HG02973 (cell line): ENCODE measurements around the gene SYNDIG1.

Source experiments
- ATAC-seq: cut with Tn5 transposase; IDR thresholded peaks from one replicate; pipeline ENCODE4 v1.9.1; 2021; ENCODE audit warnings: moderate library complexity; ENCODE audit not compliant: unreplicated experiment

The SYNDIG1 gene

GRCh38 chr20:24668791-24669190 lies 199.4 kb downstream of the SYNDIG1 start:
- ATAC-seq, result no peak

- ATAC-seq, result no peak
Observed at GRCh38 chr20:24669701-24670100, 200.3 kb downstream of the SYNDIG1 start.

DNA sequence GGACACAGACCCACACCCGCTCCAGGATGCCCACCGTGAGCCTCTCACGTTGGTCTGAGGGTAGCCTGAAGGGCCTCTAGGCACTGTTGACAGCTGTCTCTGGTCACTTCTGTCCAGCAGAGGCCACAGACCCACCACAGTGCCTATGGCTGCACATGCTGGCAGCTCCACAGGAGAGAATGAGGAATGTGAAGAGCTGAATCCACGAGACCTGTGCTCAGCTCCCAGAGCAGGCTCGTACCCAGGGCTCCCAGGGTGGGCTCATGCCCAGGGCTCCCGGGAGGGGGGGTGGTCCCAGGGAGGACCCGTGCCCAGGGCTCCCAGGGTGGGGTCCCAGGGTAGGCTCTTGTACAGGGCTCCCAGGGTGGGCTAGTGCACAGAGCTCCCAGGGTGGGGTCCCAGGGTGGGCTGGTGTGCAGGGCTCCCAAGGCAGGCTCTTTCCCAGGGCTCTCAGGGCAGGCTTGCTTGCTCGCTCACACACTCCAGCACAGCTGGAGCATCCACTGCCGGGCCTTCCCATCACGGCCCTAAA lies 201.0 kb downstream of the SYNDIG1 start:
- no peak for ATAC-seq

GRCh38 chr20:24670981-24671380 lies 201.6 kb downstream of the SYNDIG1 start:
- no peak for ATAC-seq

GRCh38 chr20:24672181-24672880 lies 202.9 kb downstream of the SYNDIG1 start:
- ATAC-seq, result no peak

- no peak for ATAC-seq
Observed at GRCh38 chr20:24672886-24673677, 203.7 kb downstream of the SYNDIG1 start.

DNA sequence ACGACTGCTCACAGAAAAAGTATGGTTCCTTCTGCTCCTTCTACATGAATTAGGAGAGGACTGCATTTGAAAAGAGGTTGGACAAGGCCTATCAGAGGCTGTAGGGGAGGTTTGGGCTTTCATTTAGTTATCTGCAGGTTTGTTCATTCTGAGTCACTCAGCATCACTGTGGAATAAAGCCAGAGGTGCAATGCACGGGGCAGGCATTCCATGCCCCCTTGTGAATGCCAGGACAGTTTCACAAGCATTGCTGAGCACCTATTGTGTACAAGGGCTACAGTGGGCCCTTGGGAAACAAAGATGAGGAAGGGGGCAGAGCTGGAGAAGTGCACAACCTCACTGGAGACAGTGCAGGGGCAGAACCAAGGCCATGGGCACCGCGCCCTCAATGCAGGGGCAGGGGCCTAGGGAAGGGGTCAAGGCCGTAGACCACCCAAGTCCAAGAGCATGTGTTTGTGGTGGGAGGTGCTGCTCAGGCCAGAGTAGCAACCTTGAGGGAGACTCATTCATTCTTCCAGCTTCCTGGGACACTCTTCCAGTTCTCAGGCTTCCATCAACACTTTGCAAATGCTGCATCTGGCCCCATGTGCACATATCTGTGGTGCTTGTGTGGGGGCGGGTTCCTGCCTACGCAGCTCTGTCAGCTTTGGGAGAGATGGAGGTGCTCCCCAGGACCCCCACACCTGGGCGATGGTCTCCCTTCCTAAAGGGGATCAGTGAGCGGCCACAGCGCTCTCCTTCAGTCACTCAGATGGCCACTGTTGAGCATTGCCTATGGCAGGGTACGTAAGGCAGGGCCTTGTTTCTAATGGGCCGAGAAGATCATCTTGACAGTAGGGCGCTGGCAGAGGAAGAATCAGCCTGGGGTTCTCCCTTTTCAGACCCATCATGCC lies 204.5 kb downstream of the SYNDIG1 start:
- ATAC-seq, result no peak

DNA sequence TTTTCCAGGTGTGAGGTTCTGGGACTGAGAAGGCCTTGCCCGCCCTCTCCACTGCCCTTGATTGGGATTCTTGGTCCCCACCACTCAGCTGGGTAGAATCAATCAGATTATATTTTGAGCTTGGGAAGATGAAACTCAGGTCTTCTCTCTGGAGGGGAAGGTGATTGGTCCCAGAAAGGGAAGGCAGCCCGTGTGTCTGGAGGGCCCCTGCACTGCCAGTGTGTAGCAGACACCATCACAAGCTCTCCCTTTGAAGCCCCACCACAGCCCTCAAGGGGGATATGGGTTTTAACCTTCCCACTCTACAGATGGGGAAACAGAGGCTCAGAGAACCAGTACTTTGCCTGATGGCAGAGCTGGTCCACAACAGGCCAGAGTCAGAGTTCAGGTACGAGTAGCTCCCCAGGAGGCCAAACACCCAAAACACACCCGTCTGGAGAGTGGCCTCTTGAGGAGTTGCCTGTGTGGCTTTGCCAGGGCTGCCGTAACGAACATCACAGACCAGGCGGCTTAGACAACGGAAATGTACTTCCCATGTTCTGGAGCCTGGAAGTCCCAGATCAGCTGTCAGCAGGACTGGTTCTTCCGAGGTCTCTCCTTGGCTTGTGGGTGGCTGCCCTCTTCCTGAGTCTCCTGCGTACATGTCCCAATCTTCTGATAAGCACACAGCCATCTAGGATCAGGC lies 205.6 kb downstream of the SYNDIG1 start:
- ATAC-seq, result no peak

GRCh38 chr20:24675651-24676352 lies 206.4 kb downstream of the SYNDIG1 start:
- ATAC-seq, result no peak

DNA sequence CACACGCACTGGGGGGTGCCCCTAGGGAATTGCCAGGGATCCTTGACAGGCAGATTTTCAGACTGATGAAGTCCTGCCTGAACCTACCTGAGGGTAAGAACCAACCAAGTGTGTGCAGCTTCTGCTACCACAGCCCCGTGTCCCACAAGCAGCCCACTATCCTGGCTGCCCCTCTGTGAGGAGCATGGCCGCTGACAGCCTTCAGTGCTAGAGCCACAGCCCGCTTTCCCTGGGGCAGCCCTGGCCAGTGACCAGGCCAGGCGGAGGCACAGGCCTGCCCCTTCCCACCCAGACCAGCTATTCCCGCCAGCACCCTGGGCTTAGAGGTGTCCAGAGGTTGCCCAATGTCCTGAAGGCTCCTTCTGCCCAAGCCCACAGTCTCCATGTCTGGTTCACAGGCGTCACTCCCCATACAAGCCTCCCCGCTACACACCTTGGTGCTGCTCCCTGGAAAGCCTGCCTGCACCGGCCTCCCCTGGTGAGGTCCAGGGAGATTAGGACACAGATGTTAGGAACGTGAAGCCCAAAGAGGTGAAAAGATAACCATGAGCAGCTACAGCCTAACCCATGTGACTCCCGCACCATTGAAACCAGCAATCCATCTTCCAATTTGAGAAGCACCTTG lies 207.0 kb downstream of the SYNDIG1 start:
- ATAC-seq, result no peak

GRCh38 chr20:24676978-24677370 lies 207.5 kb downstream of the SYNDIG1 start:
- ATAC-seq, result no peak

DNA sequence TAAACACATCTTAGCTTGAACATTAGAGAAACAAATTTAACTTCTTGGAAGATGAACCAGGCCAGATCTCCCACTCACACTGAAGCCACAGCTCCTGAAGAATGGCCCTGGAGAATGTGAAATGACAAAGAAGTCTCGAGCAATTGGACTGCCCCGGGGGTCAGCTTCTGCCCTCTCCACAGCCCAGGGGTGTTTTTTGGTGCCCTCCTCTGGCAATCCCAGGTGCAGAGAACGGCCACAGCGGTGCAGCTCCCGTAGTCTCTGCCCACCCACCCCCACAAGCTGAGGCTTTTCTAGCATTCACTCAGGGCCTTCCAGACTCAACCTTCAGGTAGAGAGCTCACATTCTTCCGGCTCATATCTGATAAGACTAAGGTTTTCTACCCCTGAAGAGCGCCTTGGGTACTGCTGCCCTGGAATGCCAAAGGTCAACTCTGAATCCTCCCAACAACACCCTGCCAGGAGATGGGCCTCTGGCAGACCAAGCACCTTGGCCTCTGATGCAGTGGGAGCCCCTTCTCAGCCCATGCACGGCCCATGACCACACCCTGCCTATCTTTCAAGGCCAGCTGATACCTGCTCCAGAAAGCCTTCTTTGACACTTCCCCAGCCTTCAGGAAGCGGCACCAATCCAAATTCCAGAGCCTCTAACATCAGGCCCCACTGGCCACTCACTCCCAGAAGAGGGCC lies 208.3 kb downstream of the SYNDIG1 start:
- ATAC-seq, result no peak

DNA sequence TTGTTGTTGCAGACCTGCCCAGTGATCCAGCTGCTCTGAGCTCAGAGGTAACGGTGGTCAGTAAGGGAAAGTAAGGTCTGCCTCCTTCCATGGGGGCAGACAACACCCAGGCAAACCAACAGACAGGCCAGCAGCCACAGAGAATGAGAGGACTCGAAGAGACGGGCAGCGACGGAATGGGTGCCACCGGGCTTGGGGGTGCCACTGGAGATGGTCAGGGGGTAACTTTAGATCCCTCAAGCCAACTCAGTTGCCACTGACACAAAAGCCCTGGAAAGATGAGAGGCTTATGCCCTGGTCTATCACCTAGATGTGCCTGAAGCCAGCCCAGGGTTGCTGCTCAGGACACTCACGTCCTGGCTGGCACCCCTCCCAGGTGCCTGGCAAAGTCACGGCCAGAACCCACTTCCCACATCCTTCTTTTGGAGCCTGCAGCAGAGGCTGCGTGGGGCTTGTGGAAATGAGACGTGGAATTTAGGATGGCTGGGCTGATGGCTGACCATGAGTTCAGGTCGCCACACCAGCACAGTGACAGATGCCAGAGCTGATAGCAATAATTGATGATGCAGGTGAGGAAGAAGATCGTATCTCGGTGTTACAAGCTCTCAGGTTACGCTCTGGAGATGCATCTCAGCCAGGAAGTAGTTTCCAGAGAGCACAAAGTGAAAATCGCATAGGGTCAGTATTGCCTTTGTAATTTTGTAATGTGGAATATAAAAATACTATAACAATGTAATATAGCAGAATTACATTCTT lies 209.1 kb downstream of the SYNDIG1 start:
- ATAC-seq, result no peak

- no peak for ATAC-seq
Observed at GRCh38 chr20:24679448-24680047, 210.1 kb downstream of the SYNDIG1 start.

DNA sequence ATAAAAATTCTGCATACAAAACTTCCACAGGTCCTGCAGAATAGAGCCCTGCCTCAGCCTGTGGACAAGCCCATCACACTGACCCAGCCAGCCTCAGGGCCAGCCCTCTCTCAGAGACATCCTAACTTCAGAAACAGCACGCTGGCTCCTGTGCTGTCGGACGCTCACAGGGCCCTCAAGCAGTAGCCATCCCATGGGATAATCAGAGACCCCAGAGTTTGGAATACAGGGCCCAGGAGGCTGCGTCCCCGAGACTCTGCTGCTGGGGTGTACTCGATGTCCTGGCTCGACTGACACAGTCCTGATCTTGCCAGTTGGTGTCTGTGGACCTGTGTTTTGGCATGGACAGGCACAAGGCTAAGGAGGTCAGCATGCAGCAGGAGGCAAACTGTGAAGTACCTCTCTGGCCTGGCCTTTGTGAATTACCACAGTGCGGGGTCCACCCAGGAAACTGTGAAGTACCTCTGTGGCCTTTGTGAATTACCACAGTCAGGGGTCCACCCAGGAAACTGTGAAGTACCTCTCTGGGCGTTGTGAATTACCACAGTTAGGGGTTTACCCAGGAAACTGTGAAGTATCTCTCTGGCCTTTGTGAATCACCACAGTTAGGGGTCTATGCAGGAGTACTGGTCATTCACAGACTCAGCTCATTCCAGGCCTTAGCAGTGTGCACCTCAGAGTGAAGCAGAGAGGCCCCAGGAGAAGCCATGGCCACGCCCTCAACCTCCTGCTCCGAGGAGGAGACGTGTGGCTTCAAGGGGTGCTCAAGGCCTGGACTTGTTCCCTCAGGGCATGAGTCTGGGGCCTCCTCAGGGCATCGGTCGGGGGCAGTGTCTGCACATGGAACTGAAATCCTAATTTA lies 212.4 kb downstream of the SYNDIG1 start:
- ATAC-seq, result no peak

DNA sequence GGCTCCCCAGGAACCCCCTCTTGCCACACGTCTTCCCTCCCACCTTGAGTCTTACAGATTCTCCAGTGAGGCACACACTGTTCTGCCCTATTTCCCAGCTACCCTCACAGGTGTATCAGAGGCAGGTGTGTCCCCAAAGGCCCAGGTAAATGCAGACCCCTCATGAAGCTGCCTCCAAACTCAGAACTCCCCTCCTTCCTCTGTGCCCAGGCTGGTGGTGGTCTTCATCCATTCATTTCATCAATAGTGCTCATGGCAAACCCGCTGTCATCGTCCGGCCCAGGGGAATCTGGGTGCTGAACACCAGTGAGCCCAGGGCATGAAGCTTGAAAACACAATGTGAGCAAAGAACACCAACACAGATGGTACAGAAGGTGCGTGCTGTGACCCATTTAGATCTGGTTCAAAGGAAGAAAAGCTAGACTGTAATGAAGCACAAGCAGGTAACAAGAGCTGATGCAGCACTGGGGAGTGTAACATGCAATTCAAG lies 213.1 kb downstream of the SYNDIG1 start:
- ATAC-seq, result no peak

- no peak for ATAC-seq
Observed at GRCh38 chr20:24683676-24684075, 214.2 kb downstream of the SYNDIG1 start.
